ENCODE measurements around the gene ZNF423. TPM values are rescaled to one million over a fixed set of nuclear protein-coding genes. Genes with fewer than 3 reads are reported as not detected.

Gene ZNF423
- total RNA-seq, 1 experiment from 2014 or later, result not detected

DNA sequence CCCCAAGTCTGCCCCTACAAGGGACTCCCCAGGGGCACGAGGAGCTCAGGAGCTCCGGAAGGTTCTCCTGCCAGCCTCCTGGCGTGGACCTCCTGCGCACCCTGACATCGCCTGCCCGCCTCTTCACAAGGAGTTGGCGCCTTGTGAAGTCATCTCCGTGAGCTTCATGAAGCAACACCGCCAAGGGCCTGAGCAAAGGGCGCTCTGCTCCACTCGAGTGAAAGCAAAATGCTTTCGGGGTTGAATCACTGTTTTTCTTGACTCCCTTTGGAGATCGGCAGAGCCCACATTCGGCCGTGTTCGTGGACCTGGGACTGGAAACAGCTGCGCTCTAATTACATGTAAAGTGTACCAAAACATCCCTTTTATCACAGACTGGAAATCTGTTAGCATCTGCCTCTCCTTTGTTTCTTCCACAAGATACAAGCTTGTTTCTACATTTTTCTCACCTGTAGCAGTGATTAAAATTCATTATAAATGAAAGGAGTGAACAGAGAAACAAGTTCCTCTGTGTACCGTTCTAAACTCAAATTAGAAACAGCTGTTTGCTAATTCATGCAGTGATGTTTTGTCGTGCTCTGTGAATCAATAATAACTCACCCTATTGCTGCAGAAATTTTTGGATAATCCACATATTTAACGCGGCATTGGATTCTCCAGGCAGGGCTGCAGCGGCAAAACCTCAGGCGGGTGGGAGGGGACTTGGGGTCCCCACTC is 203.3 kb downstream of the ZNF423 start:
- Histone ChIP-seq H2AFZ (ENCODE audit: low read length) (no peak overlapping the region), H3K4me1 (ENCODE audit: low read length) (no peaks in the 10 kb centered on the region), H3K9ac (ENCODE audit: low read length) (no peak overlapping the region), H3K4me3 (ENCODE audit: low read length) (no peak overlapping the region), H3K4me2 (ENCODE audit: low read depth, low read length, poor library complexity, severe bottlenecking) (no peak overlapping the region), H3K27me3 (ENCODE audit: low read length) (no peaks in the 10 kb centered on the region), H3K36me3 (ENCODE audit: insufficient read depth, low read length) (no peaks in the 10 kb centered on the region), H3K27ac (ENCODE audit: low read length) (no peak overlapping the region), H3K79me2 (ENCODE audit: low read length) (no peaks in the 10 kb centered on the region), H3K9me3 (ENCODE audit: low read length) (peaks cover 4% of the 10 kb centered on the region; the same call in 1 of the 2 replicates), H4K20me1 (ENCODE audit: insufficient read depth, low read depth, low read length) (no peaks in the 10 kb centered on the region), H3K9me2 (replicated peaks; ENCODE audit: insufficient read depth, low read length) (no peaks in the 10 kb centered on the region)
- DNase-seq, result no peak

- H3K27me3 ChIP-seq (ENCODE audit: low read length), result no peaks in the 10 kb centered on the region
- H3K9ac ChIP-seq (ENCODE audit: low read length), result no peak overlapping the region
- no peaks in the 10 kb centered on the region for H3K79me2 ChIP-seq (ENCODE audit: low read length)
- no peaks in the 10 kb centered on the region for H4K20me1 ChIP-seq (ENCODE audit: insufficient read depth, low read depth, low read length)
- H3K36me3 ChIP-seq (ENCODE audit: insufficient read depth, low read length), result no peaks in the 10 kb centered on the region
- no peak overlapping the region for H2AFZ ChIP-seq (ENCODE audit: low read length)
- no peak overlapping the region for H3K4me3 ChIP-seq (ENCODE audit: low read length)
- H3K27ac ChIP-seq (ENCODE audit: low read length), result no peak overlapping the region
- no peak overlapping the region for H3K4me2 ChIP-seq (ENCODE audit: low read depth, low read length, poor library complexity, severe bottlenecking)
- H3K4me1 ChIP-seq (ENCODE audit: low read length), result no peaks in the 10 kb centered on the region
- H3K9me3 ChIP-seq (ENCODE audit: low read length), result peaks cover 5% of the 10 kb centered on the region; the same call in 1 of the 2 replicates
- no peaks in the 10 kb centered on the region for H3K9me2 ChIP-seq (replicated peaks; ENCODE audit: insufficient read depth, low read length)
- DNase-seq, result no peak
Observed at GRCh38 chr16:49651996-49652395, 203.9 kb downstream of the ZNF423 start.

DNA sequence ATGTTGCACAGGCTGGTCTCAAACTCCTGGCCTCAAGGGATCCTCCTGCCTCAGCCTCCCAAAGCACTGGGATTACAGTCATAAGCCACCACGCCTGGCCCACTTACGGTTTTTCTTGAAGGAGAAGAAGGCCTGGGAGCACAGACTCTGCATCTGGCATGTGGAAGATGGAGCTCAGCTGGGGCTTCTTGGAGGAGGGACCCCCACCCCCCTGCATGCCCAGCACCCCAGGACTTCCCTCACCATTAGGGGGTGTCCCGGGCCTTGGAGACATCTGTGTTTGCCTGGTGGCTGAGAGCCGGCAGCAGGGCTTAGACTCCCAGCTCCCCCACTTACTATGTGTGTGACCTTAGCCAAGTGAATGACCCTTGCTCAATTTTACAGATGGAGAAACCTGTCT is 204.7 kb downstream of the ZNF423 start:
- H4K20me1 ChIP-seq (ENCODE audit: insufficient read depth, low read depth, low read length), result no peaks in the 10 kb centered on the region
- H3K9ac ChIP-seq (ENCODE audit: low read length), result no peak overlapping the region
- peaks cover 5% of the 10 kb centered on the region; the same call in 1 of the 2 replicates for H3K9me3 ChIP-seq (ENCODE audit: low read length)
- no peak overlapping the region for H3K27ac ChIP-seq (ENCODE audit: low read length)
- H3K4me1 ChIP-seq (ENCODE audit: low read length), result no peaks in the 10 kb centered on the region
- no peak for DNase-seq
- H3K9me2 ChIP-seq (replicated peaks; ENCODE audit: insufficient read depth, low read length), result no peaks in the 10 kb centered on the region
- H3K36me3 ChIP-seq (ENCODE audit: insufficient read depth, low read length), result no peaks in the 10 kb centered on the region
- no peak overlapping the region for H2AFZ ChIP-seq (ENCODE audit: low read length)
- H3K27me3 ChIP-seq (ENCODE audit: low read length), result no peaks in the 10 kb centered on the region
- H3K79me2 ChIP-seq (ENCODE audit: low read length), result no peaks in the 10 kb centered on the region
- no peak overlapping the region for H3K4me2 ChIP-seq (ENCODE audit: low read depth, low read length, poor library complexity, severe bottlenecking)
- H3K4me3 ChIP-seq (ENCODE audit: low read length), result no peak overlapping the region

DNA sequence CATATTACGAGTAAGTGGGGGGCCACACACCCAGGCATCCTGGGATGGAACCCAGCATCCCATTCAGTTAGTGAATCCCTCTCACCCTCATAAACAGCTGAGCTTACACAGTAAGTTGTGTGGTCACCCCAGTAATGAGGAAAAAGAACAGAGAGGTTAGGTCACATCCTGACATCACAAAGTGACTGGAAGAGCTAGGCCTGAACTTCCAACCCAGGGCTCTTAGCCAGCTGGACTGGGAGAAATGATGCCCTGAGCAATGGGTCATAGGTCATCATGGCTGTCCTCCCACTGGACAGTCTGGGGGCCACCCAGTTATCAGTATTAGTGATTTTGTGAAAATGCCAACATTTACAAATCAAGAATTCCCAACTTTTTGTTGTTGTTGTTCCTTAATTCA is 205.3 kb downstream of the ZNF423 start:
- no peaks in the 10 kb centered on the region for H3K27me3 ChIP-seq (ENCODE audit: low read length)
- H4K20me1 ChIP-seq (ENCODE audit: insufficient read depth, low read depth, low read length), result no peaks in the 10 kb centered on the region
- H3K9me3 ChIP-seq (ENCODE audit: low read length), result peaks cover 5% of the 10 kb centered on the region; the same call in 1 of the 2 replicates
- H3K4me1 ChIP-seq (ENCODE audit: low read length), result no peaks in the 10 kb centered on the region
- H3K27ac ChIP-seq (ENCODE audit: low read length), result no peak overlapping the region
- no peaks in the 10 kb centered on the region for H3K9me2 ChIP-seq (replicated peaks; ENCODE audit: insufficient read depth, low read length)
- no peak overlapping the region for H3K4me3 ChIP-seq (ENCODE audit: low read length)
- H3K36me3 ChIP-seq (ENCODE audit: insufficient read depth, low read length), result no peaks in the 10 kb centered on the region
- H3K4me2 ChIP-seq (ENCODE audit: low read depth, low read length, poor library complexity, severe bottlenecking), result no peak overlapping the region
- no peak for DNase-seq
- H2AFZ ChIP-seq (ENCODE audit: low read length), result no peak overlapping the region
- no peak overlapping the region for H3K9ac ChIP-seq (ENCODE audit: low read length)
- no peaks in the 10 kb centered on the region for H3K79me2 ChIP-seq (ENCODE audit: low read length)

- Histone ChIP-seq H3K36me3 (ENCODE audit: insufficient read depth, low read length) (no peaks in the 10 kb centered on the region), H4K20me1 (ENCODE audit: insufficient read depth, low read depth, low read length) (no peaks in the 10 kb centered on the region), H3K79me2 (ENCODE audit: low read length) (no peaks in the 10 kb centered on the region), H2AFZ (ENCODE audit: low read length) (no peak overlapping the region), H3K9ac (ENCODE audit: low read length) (no peak overlapping the region), H3K9me3 (ENCODE audit: low read length) (peaks cover 5% of the 10 kb centered on the region; the same call in 1 of the 2 replicates), H3K27me3 (ENCODE audit: low read length) (no peaks in the 10 kb centered on the region), H3K27ac (ENCODE audit: low read length) (no peak overlapping the region), H3K4me2 (ENCODE audit: low read depth, low read length, poor library complexity, severe bottlenecking) (no peak overlapping the region), H3K9me2 (replicated peaks; ENCODE audit: insufficient read depth, low read length) (no peaks in the 10 kb centered on the region), H3K4me1 (ENCODE audit: low read length) (no peaks in the 10 kb centered on the region), H3K4me3 (ENCODE audit: low read length) (no peak overlapping the region)
- no peak for DNase-seq
Observed at GRCh38 chr16:49649013-49649765, 206.7 kb downstream of the ZNF423 start.

GRCh38 chr16:49647673-49648072 is 208.2 kb downstream of the ZNF423 start:
- no peak for DNase-seq
- H3K9ac ChIP-seq (ENCODE audit: low read length), result no peak overlapping the region
- H3K9me2 ChIP-seq (replicated peaks; ENCODE audit: insufficient read depth, low read length), result no peaks in the 10 kb centered on the region
- no peak overlapping the region for H3K4me2 ChIP-seq (ENCODE audit: low read depth, low read length, poor library complexity, severe bottlenecking)
- H3K4me3 ChIP-seq (ENCODE audit: low read length), result no peak overlapping the region
- H3K27ac ChIP-seq (ENCODE audit: low read length), result no peak overlapping the region
- no peaks in the 10 kb centered on the region for H4K20me1 ChIP-seq (ENCODE audit: insufficient read depth, low read depth, low read length)
- no peaks in the 10 kb centered on the region for H3K4me1 ChIP-seq (ENCODE audit: low read length)
- H3K9me3 ChIP-seq (ENCODE audit: low read length), result peaks cover 5% of the 10 kb centered on the region; the same call in 1 of the 2 replicates
- H2AFZ ChIP-seq (ENCODE audit: low read length), result no peak overlapping the region
- H3K27me3 ChIP-seq (ENCODE audit: low read length), result no peaks in the 10 kb centered on the region
- no peaks in the 10 kb centered on the region for H3K36me3 ChIP-seq (ENCODE audit: insufficient read depth, low read length)
- no peaks in the 10 kb centered on the region for H3K79me2 ChIP-seq (ENCODE audit: low read length)

DNA sequence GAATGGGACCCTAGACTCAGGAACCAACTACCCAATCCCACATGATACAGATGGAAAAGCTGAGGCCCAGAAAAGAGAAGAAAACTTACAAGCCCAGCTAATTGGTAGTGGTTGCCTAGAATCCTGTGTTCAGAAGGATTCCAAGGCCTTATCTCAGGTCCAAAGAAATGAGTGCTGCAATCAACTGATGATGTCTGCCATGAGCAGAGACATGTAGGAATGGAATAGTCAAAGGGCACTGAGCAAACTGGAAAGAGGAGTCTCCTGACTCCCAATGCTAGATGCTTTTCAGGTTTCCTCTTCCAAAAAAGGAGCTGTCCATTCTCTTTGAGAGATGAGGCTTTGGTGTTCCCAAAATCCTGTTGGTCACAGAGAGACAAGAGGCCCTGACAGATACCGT is 210.6 kb downstream of the ZNF423 start:
- no peak overlapping the region for H2AFZ ChIP-seq (ENCODE audit: low read length)
- no peaks in the 10 kb centered on the region for H3K27me3 ChIP-seq (ENCODE audit: low read length)
- H3K27ac ChIP-seq (ENCODE audit: low read length), result no peak overlapping the region
- H4K20me1 ChIP-seq (ENCODE audit: insufficient read depth, low read depth, low read length), result no peaks in the 10 kb centered on the region
- no peak overlapping the region for H3K9ac ChIP-seq (ENCODE audit: low read length)
- H3K9me3 ChIP-seq (ENCODE audit: low read length), result peaks cover 5% of the 10 kb centered on the region; the same call in 1 of the 2 replicates
- H3K4me2 ChIP-seq (ENCODE audit: low read depth, low read length, poor library complexity, severe bottlenecking), result no peak overlapping the region
- H3K9me2 ChIP-seq (replicated peaks; ENCODE audit: insufficient read depth, low read length), result no peaks in the 10 kb centered on the region
- no peaks in the 10 kb centered on the region for H3K79me2 ChIP-seq (ENCODE audit: low read length)
- no peaks in the 10 kb centered on the region for H3K4me1 ChIP-seq (ENCODE audit: low read length)
- no peak overlapping the region for H3K4me3 ChIP-seq (ENCODE audit: low read length)
- no peak for DNase-seq
- H3K36me3 ChIP-seq (ENCODE audit: insufficient read depth, low read length), result no peaks in the 10 kb centered on the region

DNA sequence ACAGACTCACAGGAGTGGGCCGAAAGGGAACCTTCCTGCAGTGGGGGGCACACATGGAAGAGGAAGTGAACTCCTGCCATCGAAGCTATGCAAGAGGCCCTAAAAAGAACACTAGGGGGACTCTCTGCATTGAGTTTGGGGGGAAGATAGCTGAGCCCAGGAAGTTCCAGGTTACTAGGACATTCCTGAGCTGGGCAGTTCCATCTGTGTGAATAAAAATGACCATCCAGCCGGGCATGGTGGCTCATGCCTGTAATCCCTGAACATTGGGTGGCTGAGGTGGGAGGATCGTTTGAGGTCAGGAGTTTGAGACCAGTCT is 211.8 kb downstream of the ZNF423 start:
- H3K27ac ChIP-seq (ENCODE audit: low read length), result no peak overlapping the region
- H2AFZ ChIP-seq (ENCODE audit: low read length), result no peak overlapping the region
- H4K20me1 ChIP-seq (ENCODE audit: insufficient read depth, low read depth, low read length), result no peaks in the 10 kb centered on the region
- no peak overlapping the region for H3K9ac ChIP-seq (ENCODE audit: low read length)
- no peak overlapping the region for H3K4me3 ChIP-seq (ENCODE audit: low read length)
- H3K9me3 ChIP-seq (ENCODE audit: low read length), result peaks cover 5% of the 10 kb centered on the region; the same call in 1 of the 2 replicates
- no peaks in the 10 kb centered on the region for H3K4me1 ChIP-seq (ENCODE audit: low read length)
- H3K79me2 ChIP-seq (ENCODE audit: low read length), result no peaks in the 10 kb centered on the region
- no peak for DNase-seq
- H3K4me2 ChIP-seq (ENCODE audit: low read depth, low read length, poor library complexity, severe bottlenecking), result no peak overlapping the region
- no peaks in the 10 kb centered on the region for H3K36me3 ChIP-seq (ENCODE audit: insufficient read depth, low read length)
- no peaks in the 10 kb centered on the region for H3K27me3 ChIP-seq (ENCODE audit: low read length)
- H3K9me2 ChIP-seq (replicated peaks; ENCODE audit: insufficient read depth, low read length), result no peaks in the 10 kb centered on the region
